H9 (cell line): ENCODE data around the gene DYNLRB1. TPM values are rescaled to one million over a fixed set of nuclear protein-coding genes. Genes with fewer than 3 reads are reported as not detected.

Experiments used
- DNase-seq: peaks from one replicate; pipeline ENCODE4 v3.0.0-alpha.2; 2017
- H2AFZ ChIP-seq: one replicate; pipeline ENCODE4 v1.6.1; 2013; ENCODE audit warnings: mild to moderate bottlenecking, low read length, control low read depth, moderate library complexity
- H2AK5ac ChIP-seq: 2 replicates; pipeline ENCODE4 v1.6.1; 2013; ENCODE audit warnings: low read length, control low read depth, mixed read lengths; ENCODE audit not compliant: insufficient read length
- H2BK120ac ChIP-seq: one replicate; pipeline ENCODE4 v1.6.1; 2013; ENCODE audit warnings: low read depth, mild to moderate bottlenecking, low read length, control low read depth, inconsistent platforms; ENCODE audit not compliant: poor library complexity, severe bottlenecking
- H2BK12ac ChIP-seq: 2 replicates; pipeline ENCODE4 v1.6.1; 2013; ENCODE audit warnings: low read length, control low read depth, mixed read lengths, low read depth; ENCODE audit not compliant: insufficient read length
- H2BK15ac ChIP-seq: 2 replicates; pipeline ENCODE4 v1.6.1; 2013; ENCODE audit warnings: low read depth, low read length, control low read depth
- H2BK20ac ChIP-seq: one replicate; pipeline ENCODE4 v1.6.1; 2013; ENCODE audit warnings: low read depth, mild to moderate bottlenecking, low read length, control low read depth, inconsistent platforms; ENCODE audit not compliant: poor library complexity, severe bottlenecking
- H2BK5ac ChIP-seq: 2 replicates; pipeline ENCODE4 v1.6.1; 2013; ENCODE audit warnings: low read length, control low read depth, mixed read lengths; ENCODE audit not compliant: insufficient read length
- H3K14ac ChIP-seq: 2 replicates; pipeline ENCODE4 v1.6.1; 2013; ENCODE audit warnings: low read length, control low read depth; ENCODE audit not compliant: insufficient read depth
- H3K18ac ChIP-seq: 2 replicates; pipeline ENCODE4 v1.6.1; 2013; ENCODE audit warnings: low read depth, mild to moderate bottlenecking, mixed read lengths, low read length, control low read depth; ENCODE audit not compliant: insufficient read length
- H3K23ac ChIP-seq: 2 replicates; pipeline ENCODE4 v1.6.1; 2013; ENCODE audit warnings: low read length, control low read depth, mixed read lengths, low read depth; ENCODE audit not compliant: insufficient read length
- H3K23me2 ChIP-seq: 2 replicates; pipeline ENCODE4 v1.6.1; 2013; ENCODE audit warnings: low read depth, mild to moderate bottlenecking, mixed read lengths, low read length, control low read depth; ENCODE audit not compliant: insufficient read length, poor library complexity, severe bottlenecking
- H3K27ac ChIP-seq: 2 replicates; pipeline ENCODE4 v1.5.1; 2013; ENCODE audit warnings: low read length, control low read depth, mixed read lengths, low read depth; ENCODE audit not compliant: insufficient read length
- H3K27me3 ChIP-seq: 2 replicates; pipeline ENCODE4 v1.6.1; 2013; ENCODE audit warnings: low read length, control low read depth, inconsistent platforms; ENCODE audit not compliant: insufficient read depth
- H3K4ac ChIP-seq: 2 replicates; pipeline ENCODE4 v1.6.1; 2013; ENCODE audit warnings: low read depth, mild to moderate bottlenecking, control low read depth, inconsistent platforms, low read length, moderate library complexity
- H3K4me1 ChIP-seq: 2 replicates; pipeline ENCODE4 v1.6.1; 2013; ENCODE audit warnings: low read length, control low read depth, inconsistent platforms; ENCODE audit not compliant: insufficient read depth
- H3K4me2 ChIP-seq: 2 replicates; pipeline ENCODE4 v1.6.1; 2013; ENCODE audit warnings: low read length, control low read depth, mixed read lengths; ENCODE audit not compliant: insufficient read length, insufficient read depth
- H3K56ac ChIP-seq: 2 replicates; pipeline ENCODE4 v1.6.1; 2013; ENCODE audit warnings: low read depth, mild to moderate bottlenecking, mixed read lengths, low read length, control low read depth; ENCODE audit not compliant: insufficient read length
- H3K79me1 ChIP-seq: 2 replicates; pipeline ENCODE4 v1.6.1; 2013; ENCODE audit warnings: low read depth, mild to moderate bottlenecking, moderate library complexity, low read length, control low read depth, inconsistent platforms; ENCODE audit not compliant: insufficient read depth, poor library complexity, severe bottlenecking
- H3K79me2 ChIP-seq: 2 replicates; pipeline ENCODE4 v1.6.1; 2013; ENCODE audit warnings: low read length, control low read depth, inconsistent platforms; ENCODE audit not compliant: insufficient read depth
- H3K9ac ChIP-seq: 2 replicates; pipeline ENCODE4 v1.6.1; 2013; ENCODE audit warnings: low read length, control low read depth, mixed read lengths; ENCODE audit not compliant: insufficient read length; ENCODE audit errors: extremely low read depth
- H3K9me3 ChIP-seq: one replicate; pipeline ENCODE4 v1.6.1; 2013; ENCODE audit warnings: low read depth, low read length, inconsistent platforms; ENCODE audit not compliant: control insufficient read depth
- H3T11ph ChIP-seq: one replicate; pipeline ENCODE4 v1.6.1; 2013; ENCODE audit warnings: mild to moderate bottlenecking, low read length, control low read depth, inconsistent platforms
- H4K20me1 ChIP-seq: one replicate; pipeline ENCODE4 v1.6.1; 2013; ENCODE audit not compliant: control insufficient read depth, insufficient read length, insufficient read depth
- H4K5ac ChIP-seq: 2 replicates; pipeline ENCODE4 v1.6.1; 2013; ENCODE audit warnings: low read depth, mild to moderate bottlenecking, mixed read lengths, low read length, control low read depth; ENCODE audit not compliant: insufficient read length
- H4K8ac ChIP-seq: replicated peaks from 2 replicates; pipeline ENCODE4 v1.6.1; 2013; ENCODE audit warnings: low read length, control low read depth, mixed read lengths, low read depth; ENCODE audit not compliant: insufficient read length
- H4K91ac ChIP-seq: 2 replicates; pipeline ENCODE4 v1.6.1; 2013; ENCODE audit warnings: low read depth, mild to moderate bottlenecking, moderate library complexity, mixed read lengths, low read length, control low read depth; ENCODE audit not compliant: insufficient read length
- H3K27ac Mint-ChIP-seq, 3 experiments: 2 replicates in 2 of 3; 3 replicates in 1 of 3; pipeline ENCODE4 v1.8.0; 2020 to 2021; ENCODE audit warnings: mixed read lengths in 3 of 3, mild to moderate bottlenecking in 1 of 3, moderate library complexity in 1 of 3
- H3K27me3 Mint-ChIP-seq: 2 replicates; pipeline ENCODE4 v1.8.0; 2021; ENCODE audit warnings: low read depth, mild to moderate bottlenecking, moderate library complexity, mixed read lengths
- H3K36me3 Mint-ChIP-seq, 3 experiments: 2 replicates in 2 of 3; 3 replicates in 1 of 3; pipeline ENCODE4 v1.8.0; 2020 to 2021; ENCODE audit warnings: low read depth in 3 of 3, mixed read lengths in 3 of 3; ENCODE audit not compliant: insufficient read depth in 1 of 3
- H3K4me1 Mint-ChIP-seq, 2 experiments: 2 replicates each; pipeline ENCODE4 v1.8.0; 2020; ENCODE audit warnings: mixed read lengths in 2 of 2
- H3K4me3 Mint-ChIP-seq, 2 experiments: 2 replicates in 1 of 2; 3 replicates in 1 of 2; pipeline ENCODE4 v1.8.0; 2020 to 2021; ENCODE audit warnings: mild to moderate bottlenecking in 2 of 2, mixed read lengths in 2 of 2, moderate library complexity in 1 of 2
- H3K9me3 Mint-ChIP-seq, 2 experiments: 2 replicates in 1 of 2; 3 replicates in 1 of 2; pipeline ENCODE4 v1.8.0; 2020; ENCODE audit warnings: mild to moderate bottlenecking in 2 of 2, mixed read lengths in 2 of 2, moderate library complexity in 1 of 2
- WGBS: extraction: QIAGEN DNeasy Blood & Tissue Kit; methylation state at CpG from one replicate; pipeline ENCODE4 v1.1.7; 2013; ENCODE audit warnings: missing lambda C conversion rate, low lambda C conversion rate, mixed read lengths; ENCODE audit not compliant: insufficient read length; ENCODE audit errors: extremely low coverage; 5-methylcytosine and 5-hydroxymethylcytosine counted together
- total RNA-seq: library from RNA; stranded (reverse); gene quantifications from 2 replicates; pipeline ENCODE4 v1.2.1, GENCODE V29; 2021
- TF ChIP-seq, protein P1 (sequence below): fragments of 200-600 bp; sonication (generic); conservative IDR thresholded peaks from 3 replicates; pipeline ENCODE4 v1.8.0; 2021; ENCODE audit warnings: antibody characterized with exemption, mild to moderate bottlenecking

The DYNLRB1 gene
- total RNA-seq, 1 experiment from 2014 or later = 200 TPM

DNA sequence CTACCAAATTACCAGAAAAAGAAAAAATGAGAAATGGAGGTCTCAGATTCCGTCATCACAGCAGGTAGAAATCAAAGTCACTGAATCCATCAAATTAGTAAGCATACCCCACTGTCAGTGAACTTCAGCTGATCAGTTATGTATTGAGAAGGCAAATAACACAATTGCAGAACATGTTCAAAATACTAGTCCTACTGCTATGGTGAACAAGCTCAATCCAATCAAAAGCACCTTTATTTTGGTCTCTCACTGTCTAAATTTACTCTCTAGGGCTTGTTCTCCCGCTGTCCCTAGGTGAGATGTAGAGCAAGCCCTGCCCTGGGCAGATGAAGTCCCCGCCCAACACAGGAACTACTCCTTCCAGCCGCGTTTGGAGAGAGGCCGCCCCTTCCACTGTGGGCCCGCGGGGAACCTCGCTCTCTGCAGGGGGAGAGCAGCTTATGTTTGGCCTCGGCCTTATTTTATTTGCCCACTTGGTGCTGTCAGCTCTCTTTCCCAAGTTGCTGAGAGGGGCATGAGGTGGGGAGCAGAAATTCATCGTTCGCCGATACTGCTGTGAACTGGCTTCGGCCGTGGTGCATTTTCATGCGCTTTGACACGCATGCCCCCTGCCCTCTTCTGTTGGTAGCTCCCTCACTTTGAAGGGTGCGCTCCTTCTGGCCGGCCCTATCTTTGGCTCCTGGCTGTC lies 28.0 kb downstream of the DYNLRB1 start:
- no peak overlapping the region for H3T11ph ChIP-seq
- H2BK120ac ChIP-seq = no peak overlapping the region
- H3K4me2 ChIP-seq = no peak overlapping the region
- H3K4ac ChIP-seq = no peak overlapping the region
- H4K5ac ChIP-seq = no peak overlapping the region
- no peaks in the 10 kb centered on the region for H3K9me3 ChIP-seq
- no peak overlapping the region for H3K23ac ChIP-seq
- no peak overlapping the region for H2AK5ac ChIP-seq
- peaks cover 13% of the 10 kb centered on the region for H3K27me3 Mint-ChIP-seq
- H3K79me2 ChIP-seq = no peaks in the 10 kb centered on the region
- WGBS = no CpG with 5 or more reads among the region's 19 CpGs
- H4K20me1 ChIP-seq = no peaks in the 10 kb centered on the region
- peaks cover 23 to 25% of the 10 kb centered on the region in 2 experiments for H3K4me1 Mint-ChIP-seq
- no peak overlapping the region for H3K14ac ChIP-seq
- TF ChIP-seq, protein P1, sequence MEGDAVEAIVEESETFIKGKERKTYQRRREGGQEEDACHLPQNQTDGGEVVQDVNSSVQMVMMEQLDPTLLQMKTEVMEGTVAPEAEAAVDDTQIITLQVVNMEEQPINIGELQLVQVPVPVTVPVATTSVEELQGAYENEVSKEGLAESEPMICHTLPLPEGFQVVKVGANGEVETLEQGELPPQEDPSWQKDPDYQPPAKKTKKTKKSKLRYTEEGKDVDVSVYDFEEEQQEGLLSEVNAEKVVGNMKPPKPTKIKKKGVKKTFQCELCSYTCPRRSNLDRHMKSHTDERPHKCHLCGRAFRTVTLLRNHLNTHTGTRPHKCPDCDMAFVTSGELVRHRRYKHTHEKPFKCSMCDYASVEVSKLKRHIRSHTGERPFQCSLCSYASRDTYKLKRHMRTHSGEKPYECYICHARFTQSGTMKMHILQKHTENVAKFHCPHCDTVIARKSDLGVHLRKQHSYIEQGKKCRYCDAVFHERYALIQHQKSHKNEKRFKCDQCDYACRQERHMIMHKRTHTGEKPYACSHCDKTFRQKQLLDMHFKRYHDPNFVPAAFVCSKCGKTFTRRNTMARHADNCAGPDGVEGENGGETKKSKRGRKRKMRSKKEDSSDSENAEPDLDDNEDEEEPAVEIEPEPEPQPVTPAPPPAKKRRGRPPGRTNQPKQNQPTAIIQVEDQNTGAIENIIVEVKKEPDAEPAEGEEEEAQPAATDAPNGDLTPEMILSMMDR = peak; percentile 16; the same call in 2 of the 3 replicates
- peaks cover 0 to 1% of the 10 kb centered on the region in 2 experiments; a peak in 1 of 5 replicates for H3K9me3 Mint-ChIP-seq
- H3K27ac Mint-ChIP-seq = no peak overlapping the region
- no peaks in the 10 kb centered on the region for H3K4me1 ChIP-seq
- no peak overlapping the region for H4K8ac ChIP-seq
- H3K79me1 ChIP-seq = no peaks in the 10 kb centered on the region
- no peak overlapping the region for H2BK20ac ChIP-seq
- peaks cover 3% of the 10 kb centered on the region for H3K23me2 ChIP-seq
- H3K27me3 ChIP-seq = no peaks in the 10 kb centered on the region; the same call in 1 of the 2 replicates
- H4K91ac ChIP-seq = no peak overlapping the region
- H3K9ac ChIP-seq = no peak overlapping the region
- no peak overlapping the region for H3K56ac ChIP-seq
- no peak overlapping the region for H2BK5ac ChIP-seq
- H3K18ac ChIP-seq = no peak overlapping the region
- peak; percentile 52 for DNase-seq
- peak overlapping the region; percentile 31 to 43; a peak in 3 of 5 replicates for H3K4me3 Mint-ChIP-seq
- H2BK12ac ChIP-seq = no peak overlapping the region
- peaks cover 9 to 24% (median 18%) of the 10 kb centered on the region in 3 experiments; a peak in 6 of 7 replicates for H3K36me3 Mint-ChIP-seq
- H2AFZ ChIP-seq = no peak overlapping the region
- H3K27ac ChIP-seq = no peak overlapping the region
- no peak overlapping the region for H2BK15ac ChIP-seq
